Measurements from ENCODE around the gene RFX7.

The RFX7 gene

GRCh38 chr15:56202701-56203100 lies 41.0 kb downstream of the RFX7 start:
- TF ChIP-seq L3MBTL2 (conservative IDR thresholded peaks at IDR 0.05) (no peak), PKNOX1 (IDR thresholded peaks at IDR 0.05) (peak; percentile 34; the same call in 1 of the 2 replicates)
- ChIA-PET POLR2A (no interaction called here), CTCF (no interaction called here)
- DNase-seq (ENCODE audit: extremely low spot score) = no peak

GRCh38 chr15:56199038-56199437 lies 44.6 kb downstream of the RFX7 start:
- CTCF ChIA-PET = no interaction called here
- TF ChIP-seq SUZ12 (IDR thresholded peaks at IDR 0.05) = no peak
- no peak for TF ChIP-seq LEF1 (IDR thresholded peaks at IDR 0.05; ENCODE audit: borderline replicate concordance)
- TF ChIP-seq CTBP1 (IDR thresholded peaks at IDR 0.05; ENCODE audit: borderline replicate concordance) = no peak
- no peak for TF ChIP-seq ELF4 (IDR thresholded peaks at IDR 0.05)
- TF ChIP-seq NFRKB (IDR thresholded peaks at IDR 0.05) = no peak
- no peak for TF ChIP-seq PKNOX1 (IDR thresholded peaks at IDR 0.05)
- TF ChIP-seq FOXA1 (IDR thresholded peaks at IDR 0.05) = no peak
- TF ChIP-seq ZNF384 (IDR thresholded peaks at IDR 0.05) = no peak
- TF ChIP-seq L3MBTL2 (conservative IDR thresholded peaks at IDR 0.05) = no peak
- no peak for TF ChIP-seq FOXK2 (IDR thresholded peaks at IDR 0.05)
- no peak for TF ChIP-seq FOXM1 (IDR thresholded peaks at IDR 0.05; ENCODE audit: borderline replicate concordance)
- no peak for TF ChIP-seq TARDBP (IDR thresholded peaks at IDR 0.05)
- TF ChIP-seq SP1 (IDR thresholded peaks at IDR 0.05) = no peak
- POLR2A ChIA-PET = no interaction called here
- no peak for DNase-seq (ENCODE audit: extremely low spot score)

GRCh38 chr15:56194035-56194434 lies 49.6 kb downstream of the RFX7 start:
- no peak for TF ChIP-seq FOXM1 (IDR thresholded peaks at IDR 0.05; ENCODE audit: borderline replicate concordance)
- CTCF ChIA-PET = interaction anchor here (1.0 kb wide), 1 partner anchor 38 kb away, joined by 3 read pairs; no protein-coding TSS in a partner anchor
- POLR2A ChIA-PET = no interaction called here
- no peak for DNase-seq (ENCODE audit: extremely low spot score)

- ChIA-PET POLR2A (no interaction called here), CTCF (no interaction called here)
- no peak for TF ChIP-seq ELF4 (IDR thresholded peaks at IDR 0.05)
- no peak for TF ChIP-seq CTBP1 (IDR thresholded peaks at IDR 0.05; ENCODE audit: borderline replicate concordance)
- no peak for TF ChIP-seq SP1 (IDR thresholded peaks at IDR 0.05)
- no peak for TF ChIP-seq NFRKB (IDR thresholded peaks at IDR 0.05)
- no peak for TF ChIP-seq BHLHE40 (IDR thresholded peaks at IDR 0.05; ENCODE audit: borderline replicate concordance)
- TF ChIP-seq PKNOX1 (IDR thresholded peaks at IDR 0.05) = no peak
- no peak for TF ChIP-seq L3MBTL2 (conservative IDR thresholded peaks at IDR 0.05)
- TF ChIP-seq HDGF (IDR thresholded peaks at IDR 0.05; ENCODE audit: borderline replicate concordance) = no peak
- TF ChIP-seq FOXK2 (IDR thresholded peaks at IDR 0.05) = no peak
- TF ChIP-seq SUZ12 (IDR thresholded peaks at IDR 0.05) = no peak
- no peak for TF ChIP-seq ARNT (IDR thresholded peaks at IDR 0.05)
- no peak for TF ChIP-seq TARDBP (IDR thresholded peaks at IDR 0.05)
- TF ChIP-seq LEF1 (IDR thresholded peaks at IDR 0.05; ENCODE audit: borderline replicate concordance) = no peak
- no peak for TF ChIP-seq ZNF384 (IDR thresholded peaks at IDR 0.05)
- TF ChIP-seq FOXM1 (IDR thresholded peaks at IDR 0.05; ENCODE audit: borderline replicate concordance) = no peak
- no peak for TF ChIP-seq FOXA1 (IDR thresholded peaks at IDR 0.05)
- no peak for DNase-seq (ENCODE audit: extremely low spot score)
These were observed 50.8 kb downstream of the RFX7 start for GRCh38 chr15:56192659-56193442.

- ChIA-PET CTCF (no interaction called here), POLR2A (no interaction called here)
- DNase-seq (ENCODE audit: extremely low spot score) = no peak
- TF ChIP-seq BHLHE40 (IDR thresholded peaks at IDR 0.05; ENCODE audit: borderline replicate concordance) (no peak), ARNT (IDR thresholded peaks at IDR 0.05) (no peak), LEF1 (IDR thresholded peaks at IDR 0.05; ENCODE audit: borderline replicate concordance) (no peak), PKNOX1 (IDR thresholded peaks at IDR 0.05) (no peak), FOXK2 (IDR thresholded peaks at IDR 0.05) (no peak)
These were observed 56.0 kb downstream of the RFX7 start for GRCh38 chr15:56187665-56188064.

GRCh38 chr15:56185980-56186379 lies 57.7 kb downstream of the RFX7 start:
- ChIA-PET POLR2A (no interaction called here), CTCF (no interaction called here)

More at GRCh38 chr15:56185980-56186379, 57.7 kb downstream of the RFX7 start:
- DNase-seq (ENCODE audit: extremely low spot score) = no peak
- TF ChIP-seq SUZ12 (IDR thresholded peaks at IDR 0.05) (no peak), ARNT (IDR thresholded peaks at IDR 0.05) (no peak), HDGF (IDR thresholded peaks at IDR 0.05; ENCODE audit: borderline replicate concordance) (no peak), NFRKB (IDR thresholded peaks at IDR 0.05) (no peak), ZNF384 (IDR thresholded peaks at IDR 0.05) (no peak), FOXK2 (IDR thresholded peaks at IDR 0.05) (no peak), BHLHE40 (IDR thresholded peaks at IDR 0.05; ENCODE audit: borderline replicate concordance) (no peak), FOXM1 (IDR thresholded peaks at IDR 0.05; ENCODE audit: borderline replicate concordance) (no peak), PKNOX1 (IDR thresholded peaks at IDR 0.05) (no peak), TARDBP (IDR thresholded peaks at IDR 0.05) (no peak), ELF4 (IDR thresholded peaks at IDR 0.05) (no peak), L3MBTL2 (conservative IDR thresholded peaks at IDR 0.05) (no peak)

All from HEK293T (cell line).